Peyer's patch (tissue), 4 donors: ENCODE results near the gene SUPT3H.

Source experiments
- POLR2A ChIP-seq, 2 donors: fragments of 450-650 bp; IDR thresholded peaks; one replicate each; pipeline ENCODE4 v1.5.1; 2017; ENCODE audit warnings: antibody characterized with exemption in 2 of 2, mild to moderate bottlenecking in 2 of 2, moderate library complexity in 2 of 2
- TF ChIP-seq, protein P1 (sequence below), 6 experiments: fragments of 450-650 bp in 4 of 6; fragments of 200-600 bp in 2 of 6; sonication (generic) in 1 of 6; IDR thresholded peaks; one replicate each; pipeline ENCODE4 v1.5.1; 2017 to 2019; ENCODE audit warnings: antibody characterized with exemption in 6 of 6, mild to moderate bottlenecking in 3 of 6, moderate library complexity in 1 of 6

GRCh38 chr6:45275358-45275757, 102.4 kb downstream of the SUPT3H start:
- TF ChIP-seq, protein P1, sequence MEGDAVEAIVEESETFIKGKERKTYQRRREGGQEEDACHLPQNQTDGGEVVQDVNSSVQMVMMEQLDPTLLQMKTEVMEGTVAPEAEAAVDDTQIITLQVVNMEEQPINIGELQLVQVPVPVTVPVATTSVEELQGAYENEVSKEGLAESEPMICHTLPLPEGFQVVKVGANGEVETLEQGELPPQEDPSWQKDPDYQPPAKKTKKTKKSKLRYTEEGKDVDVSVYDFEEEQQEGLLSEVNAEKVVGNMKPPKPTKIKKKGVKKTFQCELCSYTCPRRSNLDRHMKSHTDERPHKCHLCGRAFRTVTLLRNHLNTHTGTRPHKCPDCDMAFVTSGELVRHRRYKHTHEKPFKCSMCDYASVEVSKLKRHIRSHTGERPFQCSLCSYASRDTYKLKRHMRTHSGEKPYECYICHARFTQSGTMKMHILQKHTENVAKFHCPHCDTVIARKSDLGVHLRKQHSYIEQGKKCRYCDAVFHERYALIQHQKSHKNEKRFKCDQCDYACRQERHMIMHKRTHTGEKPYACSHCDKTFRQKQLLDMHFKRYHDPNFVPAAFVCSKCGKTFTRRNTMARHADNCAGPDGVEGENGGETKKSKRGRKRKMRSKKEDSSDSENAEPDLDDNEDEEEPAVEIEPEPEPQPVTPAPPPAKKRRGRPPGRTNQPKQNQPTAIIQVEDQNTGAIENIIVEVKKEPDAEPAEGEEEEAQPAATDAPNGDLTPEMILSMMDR (IDR thresholded peaks at IDR 0.05), result no peak
- TF ChIP-seq POLR2A (IDR thresholded peaks at IDR 0.05), result no peak
